Nephron progenitor cell (in vitro differentiated cells): ENCODE measurements around the gene TMEM236.
"Not testable (repeated sequence)": the region's sequence is repeated elsewhere in the genome, so short reads cannot be mapped to it uniquely, and the experiment has no call there.

Experiments
- DNase-seq: peaks from one replicate; pipeline ENCODE4 v3.0.0; 2021
- H3K27ac Mint-ChIP-seq: 2 replicates; pipeline ENCODE4 v1.8.0; 2021; ENCODE audit warnings: mild to moderate bottlenecking, moderate library complexity, mixed read lengths
- H3K27me3 Mint-ChIP-seq: 2 replicates; pipeline ENCODE4 v1.8.0; 2021; ENCODE audit warnings: mild to moderate bottlenecking, low read depth, mixed read lengths; ENCODE audit not compliant: poor library complexity
- H3K36me3 Mint-ChIP-seq: 2 replicates; pipeline ENCODE4 v1.8.0; 2021; ENCODE audit warnings: low read depth, mixed read lengths
- H3K4me1 Mint-ChIP-seq: 2 replicates; pipeline ENCODE4 v1.8.0; 2021; ENCODE audit warnings: mixed read lengths
- H3K4me3 Mint-ChIP-seq: 2 replicates; pipeline ENCODE4 v1.8.0; 2021; ENCODE audit warnings: mild to moderate bottlenecking, moderate library complexity, mixed read lengths
- H3K9me3 Mint-ChIP-seq: 2 replicates; pipeline ENCODE4 v1.8.0; 2021; ENCODE audit warnings: mild to moderate bottlenecking, moderate library complexity, mixed read lengths
- TF ChIP-seq, protein P1 (sequence below): fragments of 200-600 bp; sonication (generic); IDR thresholded peaks from 2 replicates; pipeline ENCODE4 v1.5.0; 2021; ENCODE audit warnings: antibody characterized with exemption

The TMEM236 gene

DNA sequence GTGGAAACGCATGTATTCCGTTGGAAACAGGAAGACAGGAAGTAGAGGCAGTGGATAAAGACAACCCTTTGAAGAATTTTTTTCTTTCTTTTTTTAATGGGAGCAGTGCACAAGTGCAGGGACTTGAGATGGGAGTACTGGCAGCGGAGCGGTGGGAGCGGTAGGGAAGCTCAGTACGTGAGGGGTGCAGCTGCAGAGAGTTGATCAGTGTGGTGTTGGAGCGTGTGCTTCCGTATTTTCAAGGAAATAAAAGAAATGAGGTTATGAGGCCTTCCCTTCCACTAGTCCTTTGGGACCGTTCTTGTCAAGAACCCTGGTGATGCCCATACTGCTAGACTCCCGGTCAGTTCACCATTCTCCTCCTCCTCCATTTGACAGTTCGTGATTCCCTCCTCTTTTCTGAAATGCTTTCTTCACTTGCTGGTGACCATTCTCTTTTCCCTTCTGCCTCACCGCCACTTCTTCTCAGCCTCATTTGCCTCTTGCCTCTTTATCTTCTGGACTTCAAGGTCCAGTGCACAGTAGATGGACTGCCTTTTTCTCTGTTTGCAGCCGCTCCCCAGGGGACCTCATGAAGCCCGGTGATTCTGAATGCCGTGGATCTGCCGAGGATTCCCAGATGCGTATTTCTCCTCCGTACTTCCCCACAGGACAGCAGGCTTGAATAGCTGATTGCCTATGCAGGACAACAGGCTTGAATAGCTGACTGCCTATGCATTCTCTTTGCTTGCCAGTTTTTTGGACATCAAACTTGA, 39.1 kb upstream of the TMEM236 start:
- DNase-seq = peak; percentile 16
- Mint-ChIP-seq H3K27me3 (no peaks in the 10 kb centered on the region), H3K9me3 (peaks cover 12% of the 10 kb centered on the region), H3K36me3 (peaks cover 84% of the 10 kb centered on the region), H3K4me1 (peaks cover 28% of the 10 kb centered on the region), H3K27ac (peak overlapping the region; percentile 55), H3K4me3 (peak overlapping the region; percentile 80)
- TF ChIP-seq, protein P1, sequence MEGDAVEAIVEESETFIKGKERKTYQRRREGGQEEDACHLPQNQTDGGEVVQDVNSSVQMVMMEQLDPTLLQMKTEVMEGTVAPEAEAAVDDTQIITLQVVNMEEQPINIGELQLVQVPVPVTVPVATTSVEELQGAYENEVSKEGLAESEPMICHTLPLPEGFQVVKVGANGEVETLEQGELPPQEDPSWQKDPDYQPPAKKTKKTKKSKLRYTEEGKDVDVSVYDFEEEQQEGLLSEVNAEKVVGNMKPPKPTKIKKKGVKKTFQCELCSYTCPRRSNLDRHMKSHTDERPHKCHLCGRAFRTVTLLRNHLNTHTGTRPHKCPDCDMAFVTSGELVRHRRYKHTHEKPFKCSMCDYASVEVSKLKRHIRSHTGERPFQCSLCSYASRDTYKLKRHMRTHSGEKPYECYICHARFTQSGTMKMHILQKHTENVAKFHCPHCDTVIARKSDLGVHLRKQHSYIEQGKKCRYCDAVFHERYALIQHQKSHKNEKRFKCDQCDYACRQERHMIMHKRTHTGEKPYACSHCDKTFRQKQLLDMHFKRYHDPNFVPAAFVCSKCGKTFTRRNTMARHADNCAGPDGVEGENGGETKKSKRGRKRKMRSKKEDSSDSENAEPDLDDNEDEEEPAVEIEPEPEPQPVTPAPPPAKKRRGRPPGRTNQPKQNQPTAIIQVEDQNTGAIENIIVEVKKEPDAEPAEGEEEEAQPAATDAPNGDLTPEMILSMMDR = no peak

DNA sequence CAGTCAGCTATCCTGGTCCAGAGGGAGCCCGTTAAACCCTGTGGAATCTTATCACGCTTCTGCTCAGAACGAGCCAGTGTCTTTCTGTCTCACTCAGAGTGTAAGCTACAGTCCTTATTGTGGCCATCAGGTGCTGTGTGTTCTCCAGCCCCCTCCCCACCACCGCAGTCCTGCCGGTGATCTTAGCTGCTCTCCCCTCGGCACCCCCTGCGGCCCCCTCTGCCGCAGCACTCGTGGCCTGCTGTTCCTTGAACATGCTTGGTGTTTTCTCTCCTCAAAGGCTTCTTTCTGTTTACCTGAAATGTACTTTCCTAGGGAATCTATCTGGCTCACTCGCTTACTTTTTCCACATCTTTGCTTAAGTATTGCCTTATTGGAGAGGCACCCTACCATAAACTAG, 38.2 kb upstream of the TMEM236 start:
- Mint-ChIP-seq H3K4me3 (peak overlapping the region; percentile 10), H3K27me3 (no peaks in the 10 kb centered on the region), H3K36me3 (peaks cover 91% of the 10 kb centered on the region), H3K9me3 (peaks cover 15% of the 10 kb centered on the region), H3K4me1 (peaks cover 28% of the 10 kb centered on the region), H3K27ac (peak overlapping the region; percentile 64)
- no peak for DNase-seq
- TF ChIP-seq, protein P1 = no peak

DNA sequence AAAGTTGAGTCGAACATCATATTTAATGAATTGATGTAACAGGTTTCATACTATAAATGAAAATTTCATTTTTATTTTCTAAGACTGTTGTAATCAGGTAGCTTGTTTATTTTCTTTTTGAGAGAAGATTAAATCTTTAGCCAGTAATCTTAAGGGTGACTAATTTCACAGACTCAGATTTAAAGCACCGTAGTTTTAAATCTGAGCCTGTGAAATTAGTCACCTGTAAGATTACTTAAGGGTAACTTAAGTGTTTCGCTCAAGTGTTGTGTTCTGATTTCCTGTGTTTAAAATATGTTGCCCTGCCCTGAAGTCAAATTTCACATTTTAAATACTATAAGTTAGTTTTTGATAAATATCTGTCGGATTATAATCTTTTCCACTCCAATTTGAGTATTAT, 35.8 kb upstream of the TMEM236 start:
- peaks cover 28% of the 10 kb centered on the region for H3K4me1 Mint-ChIP-seq
- TF ChIP-seq, protein P1 = no peak
- DNase-seq = no peak
- H3K4me3 Mint-ChIP-seq = no peak overlapping the region
- peaks cover 26% of the 10 kb centered on the region for H3K9me3 Mint-ChIP-seq
- no peaks in the 10 kb centered on the region for H3K27me3 Mint-ChIP-seq
- H3K27ac Mint-ChIP-seq = no peak overlapping the region
- peaks cover 88% of the 10 kb centered on the region for H3K36me3 Mint-ChIP-seq

DNA sequence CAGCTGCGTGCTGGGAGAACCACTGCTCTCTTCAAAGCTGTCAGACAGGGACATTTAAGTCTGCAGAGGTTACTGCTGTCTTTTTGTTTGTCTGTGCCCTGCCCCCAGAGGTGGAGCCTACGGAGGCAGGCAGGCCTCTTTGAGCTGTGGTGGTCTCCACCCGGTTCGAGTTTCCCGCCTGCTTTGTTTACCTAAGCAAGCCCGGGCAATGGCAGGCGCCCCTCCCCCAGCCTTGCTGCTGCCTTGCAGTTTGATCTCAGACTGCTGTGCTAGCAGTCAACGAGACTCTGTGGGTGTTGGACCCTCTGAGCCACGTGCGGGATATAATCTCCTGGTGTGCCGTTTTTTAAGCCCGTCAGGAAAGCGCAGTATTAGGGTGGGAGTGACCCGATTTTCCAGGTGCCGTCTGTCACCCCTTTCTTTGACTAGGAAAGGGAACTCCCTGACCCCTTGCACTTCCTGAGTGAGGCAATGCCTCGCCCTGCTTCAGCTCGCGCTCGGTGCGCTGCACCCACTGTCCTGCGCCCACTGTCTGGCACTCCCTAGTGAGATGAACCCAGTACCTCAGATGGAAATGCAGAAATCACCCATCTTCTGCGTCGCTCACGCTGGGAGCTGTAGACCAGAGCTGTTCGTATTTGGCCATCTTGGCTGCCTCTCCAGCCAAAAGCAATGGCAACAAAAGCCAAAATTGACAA, 29.5 kb upstream of the TMEM236 start:
- not testable (repeated sequence) for H3K4me3 Mint-ChIP-seq, DNase-seq, H3K27me3 Mint-ChIP-seq, H3K27ac Mint-ChIP-seq, H3K4me1 Mint-ChIP-seq
- Mint-ChIP-seq H3K9me3 (peaks cover 38% of the 10 kb centered on the region), H3K36me3 (peaks cover 59% of the 10 kb centered on the region)

DNA sequence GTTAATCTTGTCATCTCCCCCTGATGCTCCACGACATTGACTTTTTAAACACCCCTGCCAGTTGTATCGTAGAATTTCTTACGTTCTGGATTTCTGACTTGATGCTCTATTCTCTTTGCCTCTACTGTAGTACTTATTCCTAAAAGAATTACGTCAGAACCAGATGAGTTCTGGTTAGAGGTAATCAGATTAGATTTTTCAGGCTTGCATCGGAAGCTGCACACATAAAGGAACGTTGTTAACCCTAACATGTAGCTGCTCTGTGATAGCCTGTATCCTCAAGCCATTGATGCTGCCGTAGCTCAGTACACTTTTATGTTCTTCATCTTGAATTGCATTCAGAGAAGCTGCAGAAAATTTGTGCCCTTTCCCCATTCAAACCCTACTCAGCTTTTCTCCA, 26.3 kb upstream of the TMEM236 start:
- TF ChIP-seq, protein P1 = no peak
- peaks cover 32% of the 10 kb centered on the region for H3K36me3 Mint-ChIP-seq
- no peak overlapping the region for H3K4me3 Mint-ChIP-seq
- no peak overlapping the region for H3K27ac Mint-ChIP-seq
- peaks cover 23% of the 10 kb centered on the region for H3K9me3 Mint-ChIP-seq
- H3K4me1 Mint-ChIP-seq = no peaks in the 10 kb centered on the region
- no peak for DNase-seq
- H3K27me3 Mint-ChIP-seq = peaks cover 2% of the 10 kb centered on the region

DNA sequence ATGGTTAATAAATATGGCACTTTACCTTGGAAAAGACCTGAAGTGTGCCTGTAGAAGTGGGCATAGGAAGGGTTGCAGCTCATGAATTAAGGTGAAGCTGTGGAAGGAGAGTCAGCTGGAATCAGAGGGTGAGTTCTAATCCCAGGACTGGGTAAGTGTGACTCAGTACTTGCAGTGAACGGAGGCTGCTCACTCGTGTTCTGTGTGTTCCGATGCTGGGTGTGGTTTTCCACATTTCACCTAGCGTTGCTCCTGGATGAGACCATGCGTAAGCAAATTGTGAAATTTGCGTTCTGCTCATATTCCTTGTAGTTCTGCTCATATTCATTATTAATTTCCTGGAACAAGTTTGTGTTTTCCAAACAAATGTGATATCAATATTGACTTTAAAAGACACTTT, 22.4 kb upstream of the TMEM236 start:
- TF ChIP-seq, protein P1 = no peak
- no peak overlapping the region for H3K27ac Mint-ChIP-seq
- H3K4me3 Mint-ChIP-seq = no peak overlapping the region
- no peak for DNase-seq
- no peaks in the 10 kb centered on the region for H3K27me3 Mint-ChIP-seq
- no peaks in the 10 kb centered on the region for H3K36me3 Mint-ChIP-seq
- no peaks in the 10 kb centered on the region for H3K4me1 Mint-ChIP-seq
- no peaks in the 10 kb centered on the region for H3K9me3 Mint-ChIP-seq
